Chondrocyte (in vitro differentiated cells): ENCODE measurements around the gene ANKRD6. TPM values are rescaled to one million over a fixed set of nuclear protein-coding genes. Genes with fewer than 3 reads are reported as not detected.
A peak's percentile ranks its signal among the peaks of the same experiment; 100 is the strongest.

Experiments
- DNase-seq: peaks from one replicate; pipeline ENCODE4 v3.0.0; 2021; ENCODE audit warnings: mixed read lengths, low spot score
- H3K27ac Mint-ChIP-seq: one replicate; pipeline ENCODE4 v1.8.0; 2021; ENCODE audit warnings: mild to moderate bottlenecking, moderate library complexity, mixed read lengths; ENCODE audit not compliant: unreplicated experiment
- H3K27me3 Mint-ChIP-seq: 2 replicates; pipeline ENCODE4 v1.8.0; 2021; ENCODE audit warnings: low read depth, mixed read lengths
- H3K36me3 Mint-ChIP-seq: 2 replicates; pipeline ENCODE4 v1.8.0; 2021; ENCODE audit warnings: low read depth, mixed read lengths
- H3K4me1 Mint-ChIP-seq: 2 replicates; pipeline ENCODE4 v1.8.0; 2021; ENCODE audit warnings: low read depth, mild to moderate bottlenecking, mixed read lengths
- H3K4me3 Mint-ChIP-seq: one replicate; pipeline ENCODE4 v1.8.0; 2021; ENCODE audit warnings: mild to moderate bottlenecking, moderate library complexity, mixed read lengths; ENCODE audit not compliant: unreplicated experiment
- H3K9me3 Mint-ChIP-seq: 2 replicates; pipeline ENCODE4 v1.8.0; 2021; ENCODE audit warnings: low read depth, mixed read lengths
- CTCF ChIP-seq: fragments of 200-600 bp; sonication (generic); IDR thresholded peaks from 2 replicates; pipeline ENCODE4 v1.5.0; 2021; ENCODE audit warnings: antibody characterized with exemption, mild to moderate bottlenecking, moderate library complexity
- total RNA-seq: library from RNA; stranded (reverse); gene quantifications from 3 replicates; pipeline ENCODE4 v1.2.1, GENCODE V29; 2021

The ANKRD6 gene
- total RNA-seq, 1 donor from 2014 or later, result 31.3 TPM

- TF ChIP-seq CTCF, result no peak
- no peaks in the 10 kb centered on the region for H3K4me1 Mint-ChIP-seq
- H3K36me3 Mint-ChIP-seq, result peaks cover 41% of the 10 kb centered on the region
- DNase-seq, result no peak
- no peak overlapping the region for H3K27ac Mint-ChIP-seq
- H3K27me3 Mint-ChIP-seq, result no peaks in the 10 kb centered on the region
- no peaks in the 10 kb centered on the region for H3K9me3 Mint-ChIP-seq
- no peak overlapping the region for H3K4me3 Mint-ChIP-seq
Observed at GRCh38 chr6:89657445-89658158, 224.7 kb downstream of the ANKRD6 start.

- no peak for TF ChIP-seq CTCF
- Mint-ChIP-seq H3K9me3 (no peaks in the 10 kb centered on the region), H3K4me1 (peaks cover 10% of the 10 kb centered on the region), H3K4me3 (no peak overlapping the region), H3K27ac (no peak overlapping the region), H3K36me3 (peaks cover 40% of the 10 kb centered on the region), H3K27me3 (no peaks in the 10 kb centered on the region)
- DNase-seq, result no peak
Observed at GRCh38 chr6:89660981-89661380, 228.0 kb downstream of the ANKRD6 start.

GRCh38 chr6:89661559-89661958 is 228.6 kb downstream of the ANKRD6 start:
- peaks cover 40% of the 10 kb centered on the region for H3K36me3 Mint-ChIP-seq
- H3K4me1 Mint-ChIP-seq, result peaks cover 14% of the 10 kb centered on the region
- TF ChIP-seq CTCF, result no peak
- no peak overlapping the region for H3K4me3 Mint-ChIP-seq
- H3K27me3 Mint-ChIP-seq, result no peaks in the 10 kb centered on the region
- no peaks in the 10 kb centered on the region for H3K9me3 Mint-ChIP-seq
- H3K27ac Mint-ChIP-seq, result no peak overlapping the region
- no peak for DNase-seq

GRCh38 chr6:89662659-89663223 is 229.8 kb downstream of the ANKRD6 start:
- no peak for DNase-seq
- no peak for TF ChIP-seq CTCF
- H3K36me3 Mint-ChIP-seq, result peaks cover 34% of the 10 kb centered on the region
- peaks cover 26% of the 10 kb centered on the region for H3K4me1 Mint-ChIP-seq
- H3K27ac Mint-ChIP-seq, result no peak overlapping the region
- no peaks in the 10 kb centered on the region for H3K27me3 Mint-ChIP-seq
- no peak overlapping the region for H3K4me3 Mint-ChIP-seq
- no peaks in the 10 kb centered on the region for H3K9me3 Mint-ChIP-seq

GRCh38 chr6:89667872-89668556 is 235.1 kb downstream of the ANKRD6 start:
- Mint-ChIP-seq H3K9me3 (no peaks in the 10 kb centered on the region), H3K27me3 (no peaks in the 10 kb centered on the region), H3K4me3 (peak overlapping the region; percentile 69), H3K36me3 (peaks cover 18% of the 10 kb centered on the region), H3K27ac (peak overlapping the region; percentile 88), H3K4me1 (peaks cover 48% of the 10 kb centered on the region)
- no peak for DNase-seq
- TF ChIP-seq CTCF, result peak; percentile 17
